ENCODE results near the gene EPB41L5.
"Not testable (repeated sequence)": the region's sequence is repeated elsewhere in the genome, so short reads cannot be mapped to it uniquely, and the experiment has no call there.

EPB41L5 gene

DNA sequence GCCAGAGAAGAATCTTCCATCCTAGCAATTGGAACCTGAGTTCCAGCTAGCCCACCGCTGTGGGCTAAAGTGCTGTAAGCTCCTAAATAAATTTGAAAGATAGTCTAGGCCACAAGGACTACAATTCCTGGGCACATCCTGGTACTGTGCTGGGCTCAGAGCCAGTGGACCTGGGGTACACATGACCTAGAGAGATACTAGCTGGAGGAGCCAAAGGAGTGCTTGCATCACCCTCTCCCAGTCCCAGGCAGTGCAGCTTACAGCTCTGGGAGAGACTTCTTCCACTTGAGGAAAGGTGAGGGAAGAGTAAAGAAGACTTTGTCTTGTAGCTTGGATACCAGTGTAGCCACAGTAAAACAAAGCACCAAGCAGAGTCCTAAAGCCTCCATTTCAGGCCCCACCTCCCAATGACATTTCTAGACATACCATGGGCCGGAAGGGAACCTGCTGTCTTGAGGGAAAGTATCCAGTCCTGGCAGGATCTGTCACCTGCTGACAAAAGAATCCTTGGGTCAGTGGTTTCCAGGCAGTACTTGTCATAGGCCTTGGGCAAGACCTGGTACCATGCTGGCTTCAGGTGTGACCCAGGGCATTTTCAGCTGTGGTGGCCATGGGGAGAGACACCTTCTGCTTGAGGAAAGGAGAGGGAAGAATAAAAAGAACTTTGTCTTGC is 120.8 kb downstream of the EPB41L5 start:
- H3K27me3 Mint-ChIP-seq: no peaks in the 10 kb centered on the region
- H3K9me3 Mint-ChIP-seq (ENCODE audit: low read depth): peaks cover 9% of the 10 kb centered on the region
- no peak overlapping the region for H3K4me3 Mint-ChIP-seq
- peaks cover 26% of the 10 kb centered on the region for H3K36me3 Mint-ChIP-seq
- no peak overlapping the region for H3K27ac Mint-ChIP-seq
- no peaks in the 10 kb centered on the region for H3K4me1 Mint-ChIP-seq (ENCODE audit: low read depth)

DNA sequence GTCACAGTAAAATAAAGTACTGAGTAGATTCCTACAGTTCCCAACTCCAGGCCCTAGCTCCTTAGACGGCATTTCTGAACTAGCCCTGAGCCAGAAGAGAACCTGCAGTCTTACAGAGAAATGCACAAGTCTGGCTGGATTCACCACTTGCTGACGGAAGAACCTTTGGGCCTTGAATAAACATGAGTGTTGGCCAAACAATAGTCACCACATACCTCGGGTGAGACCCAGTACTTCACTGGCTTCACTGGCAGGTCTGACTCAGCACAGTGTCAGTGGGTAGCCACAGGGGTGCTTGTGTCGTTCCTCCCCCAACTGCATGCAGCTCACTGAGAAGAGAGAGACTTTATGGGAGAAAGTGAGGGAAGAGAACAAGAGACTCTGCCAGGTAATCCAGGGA is 121.4 kb downstream of the EPB41L5 start:
- Mint-ChIP-seq H3K9me3 (ENCODE audit: low read depth) (peaks cover 9% of the 10 kb centered on the region), H3K27me3 (no peaks in the 10 kb centered on the region)

DNA sequence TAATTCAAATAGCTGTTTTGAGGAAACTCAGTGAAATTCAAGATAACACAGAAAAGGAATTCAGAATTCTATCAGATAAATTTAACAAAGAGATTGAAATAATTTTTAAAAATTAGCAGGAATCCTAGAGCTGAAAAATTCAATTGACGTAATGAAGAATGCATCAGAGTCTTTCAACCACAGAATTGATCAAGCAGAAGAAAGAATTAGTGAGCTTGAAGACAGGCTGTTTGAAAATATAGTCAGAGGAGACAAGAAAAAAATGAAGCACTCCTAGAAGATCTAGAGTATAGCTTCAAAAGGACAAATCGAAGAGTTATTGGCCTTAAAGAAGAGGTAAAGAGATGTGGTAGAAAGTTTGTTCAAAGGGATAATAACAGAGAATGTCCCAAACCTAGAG is 122.1 kb downstream of the EPB41L5 start:
- H3K4me1 Mint-ChIP-seq (ENCODE audit: low read depth); H3K27ac Mint-ChIP-seq; H3K4me3 Mint-ChIP-seq; H3K9me3 Mint-ChIP-seq (ENCODE audit: low read depth); H3K27me3 Mint-ChIP-seq: not testable (repeated sequence)
- peaks cover 23% of the 10 kb centered on the region for H3K36me3 Mint-ChIP-seq

More for the DNA sequence above, 121.4 kb downstream of the EPB41L5 start:
- no peaks in the 10 kb centered on the region for H3K4me1 Mint-ChIP-seq (ENCODE audit: low read depth)
- peaks cover 26% of the 10 kb centered on the region for H3K36me3 Mint-ChIP-seq
- H3K4me3 Mint-ChIP-seq: no peak overlapping the region
- H3K27ac Mint-ChIP-seq: no peak overlapping the region

GRCh38 chr2:120140866-120141265 is 128.0 kb downstream of the EPB41L5 start:
- Mint-ChIP-seq H3K27me3 (no peaks in the 10 kb centered on the region), H3K27ac (no peak overlapping the region), H3K36me3 (peaks cover 8% of the 10 kb centered on the region), H3K9me3 (ENCODE audit: low read depth) (no peaks in the 10 kb centered on the region), H3K4me1 (ENCODE audit: low read depth) (no peaks in the 10 kb centered on the region), H3K4me3 (no peak overlapping the region)

DNA sequence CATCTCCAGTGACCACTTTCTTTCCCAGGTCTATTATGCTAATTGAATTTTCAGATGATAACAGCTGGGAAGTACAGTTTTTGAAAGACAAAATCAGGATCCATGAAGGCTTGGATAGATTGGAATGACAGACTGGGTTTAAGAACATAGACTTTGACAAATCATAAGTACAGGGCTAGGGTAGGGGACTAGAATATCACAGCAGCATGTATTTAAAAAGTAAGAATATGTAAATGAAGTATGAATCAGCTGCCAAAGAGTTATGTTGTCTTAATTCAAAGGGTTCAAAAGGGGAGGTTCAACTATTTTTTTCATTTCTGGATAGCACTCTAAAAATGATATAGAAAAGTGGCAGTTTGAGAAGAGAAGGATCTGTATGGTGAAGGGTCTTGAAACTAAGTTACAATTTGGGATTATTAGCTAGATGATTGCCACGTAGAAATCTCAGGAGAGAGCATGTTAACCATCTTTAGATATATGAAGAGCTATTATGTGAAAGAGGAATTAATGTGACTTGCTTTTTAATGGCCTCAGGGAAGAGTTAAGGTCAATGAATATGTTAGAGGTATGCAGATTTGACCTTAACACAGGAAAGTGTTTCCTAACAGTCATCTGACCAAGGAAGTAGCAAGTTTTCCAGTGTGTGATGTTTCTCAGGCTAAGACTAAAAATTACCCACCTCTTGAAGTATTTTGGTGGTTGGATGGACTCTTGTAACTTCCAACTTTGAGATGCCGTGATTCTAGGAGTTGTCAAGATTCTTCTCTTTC is 128.6 kb downstream of the EPB41L5 start:
- H3K4me1 Mint-ChIP-seq (ENCODE audit: low read depth): no peaks in the 10 kb centered on the region
- H3K27me3 Mint-ChIP-seq: no peaks in the 10 kb centered on the region
- no peak overlapping the region for H3K4me3 Mint-ChIP-seq
- H3K27ac Mint-ChIP-seq: no peak overlapping the region
- H3K36me3 Mint-ChIP-seq: peaks cover 8% of the 10 kb centered on the region
- no peaks in the 10 kb centered on the region for H3K9me3 Mint-ChIP-seq (ENCODE audit: low read depth)

DNA sequence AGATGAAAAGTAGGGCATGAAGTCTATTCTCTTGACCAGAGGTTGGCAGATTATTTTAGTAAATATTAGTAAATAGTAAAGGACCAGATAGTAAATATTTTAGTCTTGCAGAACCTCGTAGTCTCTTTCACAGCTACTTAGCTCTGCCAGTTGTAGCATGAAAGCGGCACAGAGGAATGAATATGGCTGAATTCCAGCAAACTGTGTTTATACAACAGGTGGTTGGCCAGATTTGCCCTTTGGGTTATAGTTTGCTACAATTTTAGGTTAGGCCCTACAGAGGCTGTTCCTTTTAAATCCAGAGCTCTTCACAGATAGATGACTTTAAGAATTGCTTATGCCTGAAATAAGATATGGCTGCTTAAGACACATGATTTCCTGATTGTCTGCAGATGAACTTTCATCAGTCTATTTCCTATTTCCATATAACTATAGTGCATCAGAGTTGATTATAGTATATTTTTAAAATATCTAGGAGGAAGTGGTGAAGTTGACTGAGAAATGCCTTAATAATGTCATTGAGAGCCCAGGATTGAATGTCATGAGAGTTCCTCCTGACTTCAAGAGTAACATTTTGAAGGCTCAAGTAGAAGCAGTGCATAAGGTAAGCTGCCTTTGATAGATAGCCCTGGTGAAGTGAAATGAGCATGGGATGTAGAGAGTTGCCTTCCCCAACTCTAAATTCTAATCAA is 129.8 kb downstream of the EPB41L5 start:
- Mint-ChIP-seq H3K4me1 (ENCODE audit: low read depth) (no peaks in the 10 kb centered on the region), H3K27ac (no peak overlapping the region), H3K36me3 (peaks cover 11% of the 10 kb centered on the region), H3K9me3 (ENCODE audit: low read depth) (no peaks in the 10 kb centered on the region), H3K4me3 (no peak overlapping the region), H3K27me3 (no peaks in the 10 kb centered on the region)

DNA sequence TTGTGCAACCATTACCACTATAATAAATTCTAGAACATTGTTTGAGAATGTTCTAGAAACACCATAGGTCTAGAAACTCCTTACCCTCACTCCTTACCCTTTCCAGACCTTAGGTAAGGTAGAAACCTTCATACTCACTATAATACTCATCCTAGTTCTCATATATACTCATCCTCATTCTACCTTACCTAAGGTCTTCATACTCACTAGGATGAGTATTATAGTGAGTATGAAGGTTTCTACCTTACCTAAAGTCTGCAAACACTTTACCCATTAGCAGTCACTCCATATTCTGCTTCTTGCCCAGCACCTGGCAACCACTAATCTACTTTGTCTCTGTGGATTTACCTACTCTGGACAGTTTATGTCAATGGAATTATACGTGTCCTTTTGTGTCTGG is 135.4 kb downstream of the EPB41L5 start:
- H3K27me3 Mint-ChIP-seq: no peaks in the 10 kb centered on the region
- H3K9me3 Mint-ChIP-seq (ENCODE audit: low read depth): peaks cover 9% of the 10 kb centered on the region
- no peaks in the 10 kb centered on the region for H3K4me1 Mint-ChIP-seq (ENCODE audit: low read depth)
- H3K4me3 Mint-ChIP-seq: no peak overlapping the region
- H3K27ac Mint-ChIP-seq: no peak overlapping the region
- H3K36me3 Mint-ChIP-seq: peaks cover 32% of the 10 kb centered on the region

DNA sequence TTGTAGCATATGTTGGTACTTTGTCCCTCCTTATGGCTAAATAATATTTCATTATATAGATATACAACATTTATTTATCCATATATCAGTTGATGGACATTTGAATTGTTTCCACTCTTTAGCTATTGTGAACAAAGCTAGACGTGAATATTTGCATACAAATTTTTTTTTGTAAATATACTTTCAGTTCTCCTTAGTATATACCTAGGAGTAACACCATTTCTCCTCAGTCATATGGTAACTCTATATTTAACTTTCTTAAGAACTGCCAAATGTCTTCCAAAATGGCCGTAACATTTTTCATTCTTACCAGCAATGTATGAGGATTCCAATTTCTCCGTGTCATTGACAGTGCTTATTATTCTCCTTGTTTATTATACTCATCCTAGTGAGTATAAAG is 135.8 kb downstream of the EPB41L5 start:
- H3K4me3 Mint-ChIP-seq: no peak overlapping the region
- no peak overlapping the region for H3K27ac Mint-ChIP-seq
- no peaks in the 10 kb centered on the region for H3K4me1 Mint-ChIP-seq (ENCODE audit: low read depth)
- H3K27me3 Mint-ChIP-seq: no peaks in the 10 kb centered on the region
- H3K9me3 Mint-ChIP-seq (ENCODE audit: low read depth): peaks cover 9% of the 10 kb centered on the region
- peaks cover 36% of the 10 kb centered on the region for H3K36me3 Mint-ChIP-seq

DNA sequence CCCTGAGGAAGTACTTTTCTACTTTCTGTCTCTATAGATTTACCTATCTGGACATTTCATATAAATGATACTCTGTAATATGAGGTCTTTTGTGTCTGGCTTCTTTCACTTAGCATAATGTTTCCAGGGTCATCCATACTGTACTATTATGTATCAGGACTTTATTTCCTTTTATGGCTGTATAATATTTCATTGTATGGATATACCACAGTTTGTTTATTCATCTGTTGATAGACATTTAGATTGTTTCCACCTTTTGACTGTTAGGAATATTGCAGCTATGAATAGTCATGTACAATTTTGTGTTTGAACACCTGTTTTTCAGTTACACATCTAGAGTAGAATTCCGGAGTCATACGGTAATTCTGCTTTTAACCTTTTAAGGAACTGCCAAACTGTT is 136.5 kb downstream of the EPB41L5 start:
- Mint-ChIP-seq H3K27ac (no peak overlapping the region), H3K27me3 (no peaks in the 10 kb centered on the region), H3K4me3 (no peak overlapping the region), H3K4me1 (ENCODE audit: low read depth) (no peaks in the 10 kb centered on the region), H3K9me3 (ENCODE audit: low read depth) (peaks cover 9% of the 10 kb centered on the region), H3K36me3 (peaks cover 38% of the 10 kb centered on the region)

DNA sequence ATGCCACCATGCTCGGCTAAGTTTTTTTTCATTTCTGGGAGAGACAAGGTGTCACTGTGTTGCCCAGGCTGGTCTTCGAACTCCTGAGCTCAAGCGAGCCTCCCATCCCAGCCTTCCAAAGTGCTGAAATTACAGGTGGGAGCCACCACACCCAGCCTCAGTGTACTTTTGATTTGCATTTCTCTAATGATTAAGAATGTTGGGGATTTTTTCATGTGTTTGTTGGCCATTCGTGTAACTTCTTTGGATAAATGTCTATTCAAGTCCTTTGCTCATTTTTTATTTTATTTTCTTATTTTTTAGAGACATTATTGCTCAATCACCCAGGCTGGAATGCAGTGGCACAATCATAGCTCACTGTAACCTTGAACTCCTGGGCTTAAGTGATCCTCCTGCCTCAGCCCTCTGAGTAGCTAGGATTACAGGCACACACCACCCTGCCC is 137.2 kb downstream of the EPB41L5 start:
- Mint-ChIP-seq H3K4me1 (ENCODE audit: low read depth) (no peaks in the 10 kb centered on the region), H3K9me3 (ENCODE audit: low read depth) (peaks cover 10% of the 10 kb centered on the region), H3K27me3 (no peaks in the 10 kb centered on the region), H3K27ac (no peak overlapping the region), H3K4me3 (no peak overlapping the region), H3K36me3 (peaks cover 39% of the 10 kb centered on the region)

DNA sequence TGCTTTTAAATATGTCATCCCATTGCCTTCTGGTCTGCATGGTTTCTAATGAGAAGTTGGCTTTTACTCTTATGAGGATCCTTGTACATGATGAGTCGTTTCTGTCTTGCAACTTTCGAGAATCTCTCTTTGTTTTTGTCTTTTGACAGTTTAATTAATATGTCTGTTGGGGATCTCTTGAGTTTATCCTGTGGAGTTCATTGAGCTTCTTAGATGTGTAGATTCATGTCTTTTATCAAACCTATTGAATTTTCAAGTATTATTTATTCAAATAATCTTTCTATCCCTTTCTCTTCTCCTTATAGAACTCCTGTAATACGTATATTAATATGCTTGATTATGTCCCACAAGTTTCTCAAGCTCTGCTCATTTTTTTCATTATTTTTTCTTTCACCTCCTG is 142.4 kb downstream of the EPB41L5 start:
- Mint-ChIP-seq H3K27ac (no peak overlapping the region), H3K27me3 (no peaks in the 10 kb centered on the region), H3K4me1 (ENCODE audit: low read depth) (no peaks in the 10 kb centered on the region), H3K36me3 (peaks cover 34% of the 10 kb centered on the region), H3K9me3 (ENCODE audit: low read depth) (peaks cover 13% of the 10 kb centered on the region), H3K4me3 (no peak overlapping the region)

DNA sequence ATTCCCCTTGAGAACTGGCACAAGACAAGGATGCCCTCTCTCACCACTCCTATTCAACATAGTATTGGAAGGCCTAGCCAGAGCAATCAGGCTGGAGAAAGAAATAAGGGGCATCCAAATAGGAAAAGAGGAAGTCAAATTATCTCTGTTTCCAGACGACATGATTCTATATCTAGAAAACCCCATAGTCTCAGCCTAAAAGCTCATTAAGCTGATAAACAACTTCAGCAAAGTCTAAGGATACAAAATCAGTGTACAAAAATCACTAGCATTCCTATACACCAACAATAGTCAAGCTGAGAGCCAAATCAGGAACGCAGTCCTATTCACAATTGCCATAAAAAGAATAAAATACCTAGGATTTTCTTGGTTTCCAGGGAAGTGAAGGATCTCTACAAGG is 145.8 kb downstream of the EPB41L5 start:
- not testable (repeated sequence) for H3K27me3 Mint-ChIP-seq; H3K9me3 Mint-ChIP-seq (ENCODE audit: low read depth); H3K4me1 Mint-ChIP-seq (ENCODE audit: low read depth); H3K27ac Mint-ChIP-seq; H3K4me3 Mint-ChIP-seq
- H3K36me3 Mint-ChIP-seq: peaks cover 29% of the 10 kb centered on the region

- Mint-ChIP-seq H3K9me3 (ENCODE audit: low read depth) (no peaks in the 10 kb centered on the region), H3K27ac (no peak overlapping the region), H3K4me1 (ENCODE audit: low read depth) (no peaks in the 10 kb centered on the region), H3K27me3 (no peaks in the 10 kb centered on the region), H3K4me3 (no peak overlapping the region), H3K36me3 (peaks cover 20% of the 10 kb centered on the region)
Observed at GRCh38 chr2:120161190-120161589, 148.3 kb downstream of the EPB41L5 start.

DNA sequence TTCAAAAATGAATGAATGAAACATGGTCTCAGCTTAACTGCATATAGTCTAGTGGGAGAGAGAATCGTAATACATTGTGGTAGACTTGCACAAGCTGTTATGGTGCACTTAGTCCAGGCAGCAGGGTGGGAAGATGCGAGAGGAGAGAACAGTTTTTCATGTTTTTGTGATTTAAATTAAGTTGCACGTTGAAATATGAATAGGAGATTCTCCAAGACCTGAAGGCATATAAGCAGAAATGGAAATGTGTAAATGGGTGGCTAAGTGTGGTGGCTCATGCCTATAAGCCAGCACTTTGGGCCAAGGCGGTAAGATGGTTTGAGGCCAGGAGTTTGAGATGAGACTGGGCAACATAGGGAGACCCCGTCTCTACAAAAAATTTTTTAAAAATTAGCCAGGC is 149.8 kb downstream of the EPB41L5 start:
- Mint-ChIP-seq H3K4me1 (ENCODE audit: low read depth) (no peaks in the 10 kb centered on the region), H3K36me3 (peaks cover 11% of the 10 kb centered on the region), H3K9me3 (ENCODE audit: low read depth) (no peaks in the 10 kb centered on the region), H3K27ac (no peak overlapping the region), H3K27me3 (no peaks in the 10 kb centered on the region), H3K4me3 (no peak overlapping the region)

DNA sequence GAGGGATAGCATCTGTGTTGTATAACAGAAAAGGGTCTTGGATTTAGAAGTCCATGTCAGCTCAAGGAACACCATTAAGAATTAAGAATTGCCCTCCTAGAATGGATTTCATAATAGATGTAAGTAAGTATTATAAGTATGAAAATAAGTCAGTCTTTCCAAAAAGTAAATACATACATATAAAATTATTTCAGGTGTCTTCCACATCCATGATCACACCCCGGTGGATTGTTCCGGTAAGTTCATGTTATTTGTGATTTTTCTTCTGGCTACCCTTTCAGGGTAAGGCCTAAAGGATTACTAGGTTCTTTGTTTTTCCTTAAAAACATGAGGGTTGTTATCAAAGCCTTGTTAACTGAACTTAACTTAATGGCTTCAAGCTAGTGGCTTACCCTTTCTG is 154.4 kb downstream of the EPB41L5 start:
- H3K4me1 Mint-ChIP-seq (ENCODE audit: low read depth): no peaks in the 10 kb centered on the region
- H3K36me3 Mint-ChIP-seq: peaks cover 20% of the 10 kb centered on the region
- H3K9me3 Mint-ChIP-seq (ENCODE audit: low read depth): no peaks in the 10 kb centered on the region
- H3K27me3 Mint-ChIP-seq: no peaks in the 10 kb centered on the region
- no peak overlapping the region for H3K4me3 Mint-ChIP-seq
- no peak overlapping the region for H3K27ac Mint-ChIP-seq

Data from activated naive CD8-positive, alpha-beta T cell (primary cell).